Gastrocnemius medialis (tissue), 4 donors: Measurements from ENCODE around the gene ST6GALNAC6. TPM values are rescaled to one million over a fixed set of nuclear protein-coding genes. Genes with fewer than 3 reads are reported as not detected.

ENCODE experiments used
- ATAC-seq, 2 donors: fragments of 150-250 bp; one replicate each; pipeline ENCODE4 v1.9.1; 2016
- DNase-seq, 2 donors: peaks; one replicate each; pipeline ENCODE4 v3.0.0-alpha.2; 2019
- H3K27ac ChIP-seq, 4 donors: fragments of 200-600 bp; sonication (generic); 1 replicate in 1 of 4; 2 replicates in 3 of 4; pipeline ENCODE4 v1.5.1; 2016 to 2018; ENCODE audit warnings: mild to moderate bottlenecking in 2 of 4, moderate library complexity in 1 of 4
- H3K27me3 ChIP-seq, 3 donors: fragments of 200-600 bp; sonication (generic) in 2 of 3; 1 replicate in 1 of 3; 2 replicates in 2 of 3; pipeline versions ENCODE4 v1.5.1 to v1.6.0; 2016 to 2019; ENCODE audit warnings: mild to moderate bottlenecking in 1 of 3, moderate library complexity in 1 of 3
- H3K36me3 ChIP-seq, 2 donors: fragments of 200-600 bp; sonication (generic) in 1 of 2; one replicate each; pipeline ENCODE4 v1.5.1; 2017 to 2018
- H3K4me1 ChIP-seq, 2 donors: fragments of 200-600 bp; sonication (generic) in 1 of 2; one replicate each; pipeline ENCODE4 v1.5.1; 2016 to 2017; ENCODE audit warnings: mild to moderate bottlenecking in 2 of 2
- H3K4me3 ChIP-seq, 4 donors: fragments of 200-600 bp; sonication (generic) in 3 of 4; 1 replicate in 1 of 4; 2 replicates in 3 of 4; pipeline ENCODE4 v1.5.1; 2016 to 2019; ENCODE audit warnings: mild to moderate bottlenecking in 2 of 4
- H3K9me3 ChIP-seq, 3 donors: fragments of 200-600 bp; sonication (generic) in 2 of 3; 1 replicate in 1 of 3; 2 replicates in 2 of 3; pipeline ENCODE4 v1.5.1; 2016 to 2019
- CTCF ChIP-seq, 5 experiments: fragments of 450-650 bp in 3 of 5; fragments of 200-600 bp in 2 of 5; sonication (generic) in 2 of 5; IDR thresholded peaks in 4 of 5; conservative IDR thresholded peaks in 1 of 5; 1 replicate in 4 of 5; 2 replicates in 1 of 5; pipeline ENCODE4 v1.5.1; 2016 to 2019; ENCODE audit warnings: antibody characterized with exemption in 5 of 5, mild to moderate bottlenecking in 3 of 5, moderate library complexity in 3 of 5
- POLR2A ChIP-seq, 2 donors: fragments of 450-650 bp; IDR thresholded peaks; one replicate each; pipeline ENCODE4 v1.6.1; 2017; ENCODE audit warnings: antibody characterized with exemption in 2 of 2, mild to moderate bottlenecking in 2 of 2, moderate library complexity in 2 of 2
- in situ Hi-C, 4 donors: fragments of 200-750 bp; cut with MboI; loops; one replicate each; pipeline versions ENCODE4 v1.15.0 to v1.8.0; 2017; ENCODE audit warnings: low sequenced_read_pairs in 4 of 4
- intact Hi-C: fragments of 100-400 bp; cut with DNase I; formaldehyde crosslinking; loops from one replicate; pipeline ENCODE4 v1.15.1; 2023; ENCODE audit warnings: low total_unique reads
- total RNA-seq, 4 donors: library from RNA; depleted of rRNA; stranded (reverse); fragments of >200 nt; gene quantifications; one replicate each; pipeline versions ENCODE4 v1.1.0 to v1.2.3, GENCODE V29; 2016

ST6GALNAC6 gene
- total RNA-seq, 4 donors from 2014 or later: 46.7 to 69.3 (median 56.9) TPM

GRCh38 chr9:127865645-127866464 lies 33.5 kb downstream of the ST6GALNAC6 start:
- in situ Hi-C loops: loop anchor here in 1 of 4 donors (10.0 kb wide), 1 partner anchor 61 kb away; the partner anchor contains the start of gene FPGS
- Histone ChIP-seq H3K36me3 (peaks cover 0 to 31% of the 10 kb centered on the region in 2 donors), H3K9me3 (no peaks in the 10 kb centered on the region), H3K27me3 (no peaks in the 10 kb centered on the region), H3K4me3 (no peak overlapping the region), H3K4me1 (peaks cover 20 to 36% of the 10 kb centered on the region in 2 donors), H3K27ac (peak overlapping the region in 2 of 4 donors; percentile 74 to 77)
- TF ChIP-seq POLR2A (IDR thresholded peaks at IDR 0.05) (no peak), CTCF (IDR thresholded peaks at IDR 0.05 in 4 of 5, conservative IDR thresholded peaks at IDR 0.05 in 1 of 5) (no peak)
- ATAC-seq (no peak), DNase-seq (no peak)
- intact Hi-C loops: no loop called here

- no peak for DNase-seq
- no peak overlapping the region for H3K4me3 ChIP-seq
- in situ Hi-C loops (loop anchor here in 1 of 4 donors (10.0 kb wide), 1 partner anchor 58 kb away; the partner anchor contains the start of gene FPGS), intact Hi-C loops (no loop called here)
- no peak for TF ChIP-seq CTCF (IDR thresholded peaks at IDR 0.05 in 4 of 5, conservative IDR thresholded peaks at IDR 0.05 in 1 of 5)
- TF ChIP-seq POLR2A (IDR thresholded peaks at IDR 0.05): no peak
- peaks cover 27 to 42% of the 10 kb centered on the region in 2 donors for H3K4me1 ChIP-seq
- no peaks in the 10 kb centered on the region for H3K27me3 ChIP-seq
- no peaks in the 10 kb centered on the region for H3K9me3 ChIP-seq
- H3K36me3 ChIP-seq: peaks cover 0 to 8% of the 10 kb centered on the region in 2 donors
- ATAC-seq: no peak
- H3K27ac ChIP-seq: peak overlapping the region; percentile 67 to 80 (median 74)
These were observed 36.2 kb downstream of the ST6GALNAC6 start for GRCh38 chr9:127863191-127863621.

GRCh38 chr9:127862075-127863011 lies 37.1 kb downstream of the ST6GALNAC6 start:
- peak overlapping the region; percentile 67 to 80 (median 74) for H3K27ac ChIP-seq
- H3K27me3 ChIP-seq: no peaks in the 10 kb centered on the region
- H3K4me1 ChIP-seq: peaks cover 35 to 47% of the 10 kb centered on the region in 2 donors
- H3K4me3 ChIP-seq: no peak overlapping the region
- no peaks in the 10 kb centered on the region for H3K36me3 ChIP-seq
- peak; percentile 55 to 79 for ATAC-seq
- in situ Hi-C loops (loop anchor here in 1 of 4 donors (10.0 kb wide), 1 partner anchor 58 kb away; the partner anchor contains the start of gene FPGS), intact Hi-C loops (no loop called here)
- TF ChIP-seq POLR2A (IDR thresholded peaks at IDR 0.05) (no peak), CTCF (IDR thresholded peaks at IDR 0.05 in 4 of 5, conservative IDR thresholded peaks at IDR 0.05 in 1 of 5) (no peak)
- DNase-seq: peak; percentile 61 to 68
- no peaks in the 10 kb centered on the region for H3K9me3 ChIP-seq

GRCh38 chr9:127860779-127861178 lies 38.6 kb downstream of the ST6GALNAC6 start:
- Histone ChIP-seq H3K27ac (peak overlapping the region in 3 of 4 donors; percentile 69 to 80 (median 78)), H3K4me1 (peaks cover 37 to 48% of the 10 kb centered on the region in 2 donors), H3K27me3 (no peaks in the 10 kb centered on the region), H3K4me3 (no peak overlapping the region), H3K36me3 (no peaks in the 10 kb centered on the region), H3K9me3 (no peaks in the 10 kb centered on the region)
- in situ Hi-C loops: loop anchor here in 1 of 4 donors (10.0 kb wide), 1 partner anchor 56 kb away; the partner anchor contains the start of gene FPGS
- no peak for DNase-seq
- intact Hi-C loops: no loop called here
- ATAC-seq: no peak
- TF ChIP-seq POLR2A (IDR thresholded peaks at IDR 0.05) (no peak), CTCF (IDR thresholded peaks at IDR 0.05 in 4 of 5, conservative IDR thresholded peaks at IDR 0.05 in 1 of 5) (no peak)
